ENCODE measurements around the gene ARHGAP11A. TPM values are rescaled to one million over a fixed set of nuclear protein-coding genes. Genes with fewer than 3 reads are reported as not detected.

Gene ARHGAP11A
- total RNA-seq, 2 donors from 2014 or later: 0.68 to 0.92 TPM

- Histone ChIP-seq H3K9me3 (no peaks in the 10 kb centered on the region), H3K4me1 (ENCODE audit: control insufficient read depth in 1 of 2, low read depth in 2 of 2) (peaks cover 9 to 34% of the 10 kb centered on the region in 2 donors), H3K4me3 (no peak overlapping the region), H3K27me3 (replicated peaks; ENCODE audit: insufficient read depth) (no peaks in the 10 kb centered on the region), H3K27ac (no peak overlapping the region), H3K36me3 (no peaks in the 10 kb centered on the region)
- no peak for TF ChIP-seq CTCF (IDR thresholded peaks at IDR 0.05)
- DNase-seq (ENCODE audit: low spot score): no peak
- no peak for ATAC-seq (ENCODE audit: insufficient number of reproducible peaks, low FRiP score, low read depth)
These were observed 40.8 kb downstream of the ARHGAP11A start for GRCh38 chr15:32656091-32656490.

- no peak overlapping the region for H3K4me3 ChIP-seq
- H3K27ac ChIP-seq: no peak overlapping the region
- no peak for TF ChIP-seq CTCF (IDR thresholded peaks at IDR 0.05)
- H3K9me3 ChIP-seq: no peaks in the 10 kb centered on the region
- peaks cover 9 to 34% of the 10 kb centered on the region in 2 donors for H3K4me1 ChIP-seq (ENCODE audit: control insufficient read depth in 1 of 2, low read depth in 2 of 2)
- H3K27me3 ChIP-seq (replicated peaks; ENCODE audit: insufficient read depth): no peaks in the 10 kb centered on the region
- no peak for DNase-seq (ENCODE audit: low spot score)
- no peaks in the 10 kb centered on the region for H3K36me3 ChIP-seq
- no peak for ATAC-seq (ENCODE audit: insufficient number of reproducible peaks, low FRiP score, low read depth)
These were observed 41.2 kb downstream of the ARHGAP11A start for GRCh38 chr15:32656496-32656895.

GRCh38 chr15:32657198-32657883, 42.0 kb downstream of the ARHGAP11A start:
- no peaks in the 10 kb centered on the region for H3K9me3 ChIP-seq
- ATAC-seq (ENCODE audit: insufficient number of reproducible peaks, low FRiP score, low read depth) (no peak), DNase-seq (ENCODE audit: low spot score) (no peak)
- no peaks in the 10 kb centered on the region for H3K27me3 ChIP-seq (replicated peaks; ENCODE audit: insufficient read depth)
- no peak overlapping the region for H3K4me3 ChIP-seq
- H3K27ac ChIP-seq: no peak overlapping the region
- TF ChIP-seq CTCF (IDR thresholded peaks at IDR 0.05): no peak
- peaks cover 9 to 34% of the 10 kb centered on the region in 2 donors for H3K4me1 ChIP-seq (ENCODE audit: control insufficient read depth in 1 of 2, low read depth in 2 of 2)
- H3K36me3 ChIP-seq: no peaks in the 10 kb centered on the region

- no peak overlapping the region for H3K4me3 ChIP-seq
- H3K9me3 ChIP-seq: no peaks in the 10 kb centered on the region
- DNase-seq (ENCODE audit: low spot score) (no peak), ATAC-seq (ENCODE audit: insufficient number of reproducible peaks, low FRiP score, low read depth) (no peak)
- TF ChIP-seq CTCF (IDR thresholded peaks at IDR 0.05): no peak
- peaks cover 9 to 34% of the 10 kb centered on the region in 2 donors for H3K4me1 ChIP-seq (ENCODE audit: control insufficient read depth in 1 of 2, low read depth in 2 of 2)
- no peaks in the 10 kb centered on the region for H3K36me3 ChIP-seq
- H3K27me3 ChIP-seq (replicated peaks; ENCODE audit: insufficient read depth): no peaks in the 10 kb centered on the region
- H3K27ac ChIP-seq: no peak overlapping the region
These were observed 42.6 kb downstream of the ARHGAP11A start for GRCh38 chr15:32657941-32658340.

- Histone ChIP-seq H3K36me3 (no peaks in the 10 kb centered on the region), H3K27me3 (replicated peaks; ENCODE audit: insufficient read depth) (no peaks in the 10 kb centered on the region)
- peak; percentile 24 for TF ChIP-seq CTCF (IDR thresholded peaks at IDR 0.05)
These were observed 44.2 kb downstream of the ARHGAP11A start for GRCh38 chr15:32659340-32660155.

More at GRCh38 chr15:32659340-32660155, 44.2 kb downstream of the ARHGAP11A start:
- DNase-seq (ENCODE audit: low spot score): peak; percentile 15
- no peak overlapping the region for H3K4me3 ChIP-seq
- ATAC-seq (ENCODE audit: insufficient number of reproducible peaks, low FRiP score, low read depth): peak; percentile 71
- peaks cover 9 to 34% of the 10 kb centered on the region in 2 donors for H3K4me1 ChIP-seq (ENCODE audit: control insufficient read depth in 1 of 2, low read depth in 2 of 2)
- H3K27ac ChIP-seq: peak overlapping the region; percentile 49 to 56
- no peaks in the 10 kb centered on the region for H3K9me3 ChIP-seq

All from thoracic aorta (tissue), 2 donors.